Lower leg skin (tissue), 3 donors: ENCODE measurements around the gene FAM32A.

ENCODE experiments used
- CTCF ChIP-seq, 3 donors: fragments of 450-650 bp; IDR thresholded peaks; one replicate each; pipeline ENCODE4 v1.5.1; 2016; ENCODE audit warnings: antibody characterized with exemption in 3 of 3, mild to moderate bottlenecking in 3 of 3, moderate library complexity in 2 of 3
- POLR2A ChIP-seq, 2 donors: fragments of 450-650 bp; IDR thresholded peaks; one replicate each; pipeline ENCODE4 v1.6.1; 2016 to 2017; ENCODE audit warnings: antibody characterized with exemption in 2 of 2, mild to moderate bottlenecking in 1 of 2, moderate library complexity in 1 of 2

DNA sequence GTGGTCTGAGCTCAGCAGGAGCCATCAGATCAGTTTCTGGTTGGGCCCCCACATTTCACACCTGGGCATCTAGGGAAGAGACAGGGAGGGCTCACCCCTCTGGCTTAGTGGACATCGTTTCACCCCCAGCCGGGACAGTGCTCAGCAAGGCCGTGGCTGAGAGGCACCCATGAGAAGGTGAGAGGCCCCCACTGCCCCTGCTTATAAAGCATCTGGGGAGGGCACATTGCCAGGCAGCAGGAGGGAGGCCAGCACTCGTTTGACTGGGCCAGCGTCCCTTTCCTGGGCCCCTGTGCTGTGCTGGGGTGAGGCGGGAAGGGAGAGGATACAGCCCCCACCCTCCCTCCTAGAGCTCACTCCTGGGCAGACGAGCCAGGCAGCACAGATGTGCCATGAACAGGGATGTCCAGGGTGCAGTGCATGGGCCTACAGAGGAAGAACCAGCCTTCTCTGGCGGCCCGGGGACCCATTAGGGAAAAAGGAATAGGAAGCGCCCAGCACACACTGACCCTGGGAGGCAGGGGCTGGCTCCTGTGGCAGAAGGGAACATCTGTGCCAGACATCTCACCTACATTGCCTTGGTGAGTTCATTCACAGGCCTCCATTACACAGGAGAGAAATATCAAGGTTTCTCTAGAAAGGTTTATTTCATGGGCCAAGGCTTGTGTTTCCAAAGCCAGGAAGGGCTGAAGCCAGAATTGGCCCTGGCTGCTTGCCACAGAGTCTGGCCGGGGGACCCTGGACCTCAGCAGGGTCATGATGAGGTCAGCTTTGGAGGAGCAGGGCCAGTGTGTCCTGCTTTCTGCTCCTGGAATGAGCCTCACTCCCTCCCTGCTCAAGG lies 20.2 kb downstream of the FAM32A start:
- no peak for TF ChIP-seq CTCF (IDR thresholded peaks at IDR 0.05)
- TF ChIP-seq POLR2A (IDR thresholded peaks at IDR 0.05), result no peak
